A549 (cell line): ENCODE results near the gene PWP1.

Source experiments
- CBX2 ChIP-seq: fragments of 200-600 bp; sonication (generic); IDR thresholded peaks from 2 replicates; pipeline ENCODE4 v1.6.1; 2016; ENCODE audit warnings: low read depth, mild to moderate bottlenecking, borderline replicate concordance
- TF ChIP-seq, protein P1 (sequence below): fragments of 250-450 bp; sonication (Bioruptor Pico); IDR thresholded peaks from 2 replicates; pipeline ENCODE4 v1.5.0; 2021; ENCODE audit warnings: mild to moderate bottlenecking, moderate library complexity, borderline replicate concordance

GRCh38 chr12:107704041-107704440 lies 18.4 kb downstream of the PWP1 start:
- no peak for TF ChIP-seq CBX2
- TF ChIP-seq, protein P1, sequence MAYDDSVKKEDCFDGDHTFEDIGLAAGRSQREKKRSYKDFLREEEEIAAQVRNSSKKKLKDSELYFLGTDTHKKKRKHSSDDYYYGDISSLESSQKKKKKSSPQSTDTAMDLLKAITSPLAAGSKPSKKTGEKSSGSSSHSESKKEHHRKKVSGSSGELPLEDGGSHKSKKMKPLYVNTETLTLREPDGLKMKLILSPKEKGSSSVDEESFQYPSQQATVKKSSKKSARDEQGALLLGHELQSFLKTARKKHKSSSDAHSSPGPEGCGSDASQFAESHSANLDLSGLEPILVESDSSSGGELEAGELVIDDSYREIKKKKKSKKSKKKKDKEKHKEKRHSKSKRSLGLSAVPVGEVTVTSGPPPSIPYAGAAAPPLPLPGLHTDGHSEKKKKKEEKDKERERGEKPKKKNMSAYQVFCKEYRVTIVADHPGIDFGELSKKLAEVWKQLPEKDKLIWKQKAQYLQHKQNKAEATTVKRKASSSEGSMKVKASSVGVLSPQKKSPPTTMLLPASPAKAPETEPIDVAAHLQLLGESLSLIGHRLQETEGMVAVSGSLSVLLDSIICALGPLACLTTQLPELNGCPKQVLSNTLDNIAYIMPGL (CRISPR knock-in tag): no peak
